GM19463 (cell line): ENCODE data around the gene FKTN.

ENCODE experiments used
- ATAC-seq: cut with Tn5 transposase; IDR thresholded peaks from one replicate; pipeline ENCODE4 v1.9.1; 2021; ENCODE audit warnings: mild to moderate bottlenecking, moderate library complexity; ENCODE audit not compliant: unreplicated experiment

Gene FKTN

GRCh38 chr9:105676351-105676923, 118.5 kb downstream of the FKTN start:
- no peak for ATAC-seq

- no peak for ATAC-seq
Observed at GRCh38 chr9:105678163-105678562, 120.2 kb downstream of the FKTN start.

GRCh38 chr9:105678781-105679180, 120.8 kb downstream of the FKTN start:
- no peak for ATAC-seq

- no peak for ATAC-seq
Observed at GRCh38 chr9:105679257-105680022, 121.5 kb downstream of the FKTN start.

- ATAC-seq: no peak
Observed at GRCh38 chr9:105681313-105681712, 123.4 kb downstream of the FKTN start.

- ATAC-seq: no peak
Observed at GRCh38 chr9:105681724-105682123, 123.8 kb downstream of the FKTN start.

- ATAC-seq: no peak
Observed at GRCh38 chr9:105683688-105684275, 125.9 kb downstream of the FKTN start.

- no peak for ATAC-seq
Observed at GRCh38 chr9:105686936-105687335, 129.0 kb downstream of the FKTN start.
